Fibroblast of the aortic adventitia (primary cell): Measurements from ENCODE around the gene CLEC12A. TPM values are rescaled to one million over a fixed set of nuclear protein-coding genes. Genes with fewer than 3 reads are reported as not detected.

Experiments used
- DNase-seq: peaks from one replicate; pipeline ENCODE4 v3.0.0-alpha.2; 2010; ENCODE audit warnings: low read depth
- H3K4me3 ChIP-seq: 2 replicates; pipeline ENCODE4 v1.5.1; 2011; ENCODE audit warnings: low read depth, mild to moderate bottlenecking, control low read depth, low read length, moderate library complexity
- CTCF ChIP-seq: IDR thresholded peaks from 2 replicates; pipeline ENCODE4 v1.5.1; 2011; ENCODE audit warnings: mild to moderate bottlenecking, low read length, control low read depth, inconsistent platforms; ENCODE audit not compliant: insufficient read depth
- total RNA-seq: library from RNA; depleted of rRNA; stranded (reverse); fragments of >200 nt; gene quantifications from 2 replicates; pipeline ENCODE4 v1.2.3, GENCODE V29; 2012; ENCODE audit warnings: low replicate concordance

CLEC12A gene
- total RNA-seq, 1 donor = not detected

GRCh38 chr12:9991876-9992275 is 20.7 kb downstream of the CLEC12A start:
- no peak for DNase-seq
- H3K4me3 ChIP-seq = no peak overlapping the region
- TF ChIP-seq CTCF = no peak

- H3K4me3 ChIP-seq = no peak overlapping the region
- no peak for TF ChIP-seq CTCF
Measured at GRCh38 chr12:9992296-9992695, 21.1 kb downstream of the CLEC12A start.

GRCh38 chr12:9999016-9999415 is 27.8 kb downstream of the CLEC12A start, which contains the start of gene CLEC1B:
CLEC1B (minus strand) TSS chr12:9999121; CDS start chr12:9999100, 21 bp downstream.
- DNase-seq = no peak
- no peak within 1 kb of the TSS for H3K4me3 ChIP-seq
- TF ChIP-seq CTCF = no peak

More at GRCh38 chr12:9992296-9992695, 21.1 kb downstream of the CLEC12A start:
- DNase-seq = no peak

GRCh38 chr12:10001171-10001776 is 30.1 kb downstream of the CLEC12A start:
- no peak for TF ChIP-seq CTCF
- no peak for DNase-seq
- H3K4me3 ChIP-seq = no peak overlapping the region

- TF ChIP-seq CTCF = no peak
- H3K4me3 ChIP-seq = no peak overlapping the region
- DNase-seq = no peak
Measured at GRCh38 chr12:10012630-10013330, 41.6 kb downstream of the CLEC12A start.

GRCh38 chr12:10015450-10015849 is 44.2 kb downstream of the CLEC12A start:
- DNase-seq = peak; percentile 6
- no peak overlapping the region for H3K4me3 ChIP-seq
- no peak for TF ChIP-seq CTCF
